Esophagus squamous epithelium (tissue), 5 donors: Measurements from ENCODE around the gene COX8A. TPM values are rescaled to one million over a fixed set of nuclear protein-coding genes. Genes with fewer than 3 reads are reported as not detected.

Experiments used
- DNase-seq: peaks from one replicate; lab custom pipeline; 2025; lab: John Stamatoyannopoulos, UW
- H3K27ac ChIP-seq, 4 donors: fragments of 200-600 bp; sonication (generic); one replicate each; pipeline ENCODE4 v1.5.1; 2016 to 2019; ENCODE audit warnings: mild to moderate bottlenecking in 1 of 4
- H3K27me3 ChIP-seq, 4 donors: fragments of 200-600 bp; sonication (generic); 1 replicate in 3 of 4; 2 replicates in 1 of 4; pipeline versions ENCODE4 v1.5.1 to v1.6.0; 2017 to 2021; ENCODE audit warnings: antibody characterized with exemption in 1 of 4
- H3K36me3 ChIP-seq, 3 donors: fragments of 200-600 bp; sonication (generic); one replicate each; pipeline ENCODE4 v1.5.1; 2016 to 2019
- H3K4me1 ChIP-seq, 3 donors: fragments of 200-600 bp; sonication (generic); one replicate each; pipeline ENCODE4 v1.5.1; 2017 to 2019
- H3K4me3 ChIP-seq, 4 donors: fragments of 200-600 bp; sonication (generic); 1 replicate in 3 of 4; 2 replicates in 1 of 4; pipeline ENCODE4 v1.5.1; 2016 to 2019; ENCODE audit warnings: mild to moderate bottlenecking in 2 of 4, moderate library complexity in 1 of 4
- H3K9me3 ChIP-seq, 3 donors: fragments of 200-600 bp; sonication (generic); one replicate each; pipeline ENCODE4 v1.5.1; 2016 to 2019
- POLR2A ChIP-seq, 4 donors: fragments of 450-650 bp; IDR thresholded peaks; one replicate each; pipeline ENCODE4 v1.6.1; 2017; ENCODE audit warnings: antibody characterized with exemption in 4 of 4, mild to moderate bottlenecking in 4 of 4, moderate library complexity in 3 of 4
- WGBS, 2 donors: methylation state at CpG; one replicate each; pipeline ENCODE4 v1.1.5; 2018; 5-methylcytosine and 5-hydroxymethylcytosine counted together
- intact Hi-C: fragments of 100-400 bp; cut with DNase I; formaldehyde crosslinking; loops from one replicate; pipeline ENCODE4 v1.15.0; 2022
- total RNA-seq, 4 donors: library from RNA; depleted of rRNA; stranded (reverse); fragments of >200 nt; gene quantifications; one replicate each; pipeline ENCODE4 v1.1.0, GENCODE V29; 2016
- TF ChIP-seq, protein P1 (sequence below), 6 experiments: fragments of 450-650 bp in 4 of 6; fragments of 200-600 bp in 2 of 6; sonication (generic) in 2 of 6; IDR thresholded peaks; one replicate each; pipeline ENCODE4 v1.5.1; 2016 to 2019; ENCODE audit warnings: antibody characterized with exemption in 6 of 6, mild to moderate bottlenecking in 4 of 6, moderate library complexity in 4 of 6
- donor health status: DM: yes; HTN: yes; CAD: no.

The COX8A gene
- total RNA-seq, 4 donors from 2014 or later = 417 to 745 (median 637) TPM

DNA sequence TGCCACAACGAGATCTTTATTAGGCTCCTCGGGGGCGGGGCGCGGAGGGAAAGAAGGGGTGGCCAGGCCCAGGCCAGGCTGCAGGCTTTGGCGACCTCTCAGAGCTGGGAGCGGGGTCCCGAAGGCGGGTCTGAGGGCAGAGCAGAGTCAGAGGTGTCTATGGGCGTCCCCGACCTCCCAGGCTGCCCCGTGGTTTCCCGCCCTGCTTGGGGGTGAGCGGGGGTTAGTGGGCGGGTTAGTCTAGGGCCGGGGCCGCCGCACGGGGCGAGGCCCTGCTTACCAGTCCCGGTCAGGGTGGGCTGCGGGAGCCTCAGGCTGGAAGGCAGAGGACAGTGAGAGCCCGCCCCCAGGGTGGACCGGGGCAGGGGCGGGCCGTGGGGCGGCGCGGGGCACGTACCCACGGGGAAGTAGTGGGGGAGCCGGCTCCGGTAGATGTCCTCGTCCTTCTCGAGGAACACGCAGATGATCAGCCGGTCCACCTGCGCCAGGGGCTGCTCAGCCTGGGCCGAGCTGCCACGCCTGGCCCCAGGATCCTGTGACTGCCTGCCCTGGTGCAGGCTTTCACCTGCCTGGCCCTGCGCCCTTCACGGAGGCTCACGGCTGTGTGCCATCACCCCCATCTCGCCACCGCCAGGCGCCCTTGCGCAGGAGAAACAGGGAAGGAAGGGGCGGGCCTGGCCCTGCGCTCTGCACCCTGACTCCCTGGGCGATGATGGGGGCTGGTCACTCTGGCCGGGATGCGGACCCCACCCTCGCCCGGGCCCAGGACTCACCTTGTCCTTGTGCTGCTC lies 24.3 kb downstream of the COX8A start:
- WGBS, 2 donors = 55% methylated on average over 12 of the region's 54 CpGs; no CpG with 5 or more reads in 1 of the 2 donors
- peak overlapping the region; percentile 62 to 84 (median 72) for H3K27ac ChIP-seq
- peaks cover 32 to 66% (median 39%) of the 10 kb centered on the region in 3 donors for H3K4me1 ChIP-seq
- peak overlapping the region; percentile 25 to 64 (median 36) for H3K4me3 ChIP-seq
- peaks cover 0 to 4% (median 0%) of the 10 kb centered on the region in 4 donors for H3K27me3 ChIP-seq
- H3K36me3 ChIP-seq = peaks cover 9 to 51% (median 36%) of the 10 kb centered on the region in 3 donors
- intact Hi-C loops = no loop called here
- no peak for DNase-seq
- no peaks in the 10 kb centered on the region for H3K9me3 ChIP-seq
- TF ChIP-seq POLR2A (IDR thresholded peaks at IDR 0.05) = no peak
- TF ChIP-seq, protein P1, sequence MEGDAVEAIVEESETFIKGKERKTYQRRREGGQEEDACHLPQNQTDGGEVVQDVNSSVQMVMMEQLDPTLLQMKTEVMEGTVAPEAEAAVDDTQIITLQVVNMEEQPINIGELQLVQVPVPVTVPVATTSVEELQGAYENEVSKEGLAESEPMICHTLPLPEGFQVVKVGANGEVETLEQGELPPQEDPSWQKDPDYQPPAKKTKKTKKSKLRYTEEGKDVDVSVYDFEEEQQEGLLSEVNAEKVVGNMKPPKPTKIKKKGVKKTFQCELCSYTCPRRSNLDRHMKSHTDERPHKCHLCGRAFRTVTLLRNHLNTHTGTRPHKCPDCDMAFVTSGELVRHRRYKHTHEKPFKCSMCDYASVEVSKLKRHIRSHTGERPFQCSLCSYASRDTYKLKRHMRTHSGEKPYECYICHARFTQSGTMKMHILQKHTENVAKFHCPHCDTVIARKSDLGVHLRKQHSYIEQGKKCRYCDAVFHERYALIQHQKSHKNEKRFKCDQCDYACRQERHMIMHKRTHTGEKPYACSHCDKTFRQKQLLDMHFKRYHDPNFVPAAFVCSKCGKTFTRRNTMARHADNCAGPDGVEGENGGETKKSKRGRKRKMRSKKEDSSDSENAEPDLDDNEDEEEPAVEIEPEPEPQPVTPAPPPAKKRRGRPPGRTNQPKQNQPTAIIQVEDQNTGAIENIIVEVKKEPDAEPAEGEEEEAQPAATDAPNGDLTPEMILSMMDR (IDR thresholded peaks at IDR 0.05) = peak in 2 of 6 experiments; percentile 20 to 40

DNA sequence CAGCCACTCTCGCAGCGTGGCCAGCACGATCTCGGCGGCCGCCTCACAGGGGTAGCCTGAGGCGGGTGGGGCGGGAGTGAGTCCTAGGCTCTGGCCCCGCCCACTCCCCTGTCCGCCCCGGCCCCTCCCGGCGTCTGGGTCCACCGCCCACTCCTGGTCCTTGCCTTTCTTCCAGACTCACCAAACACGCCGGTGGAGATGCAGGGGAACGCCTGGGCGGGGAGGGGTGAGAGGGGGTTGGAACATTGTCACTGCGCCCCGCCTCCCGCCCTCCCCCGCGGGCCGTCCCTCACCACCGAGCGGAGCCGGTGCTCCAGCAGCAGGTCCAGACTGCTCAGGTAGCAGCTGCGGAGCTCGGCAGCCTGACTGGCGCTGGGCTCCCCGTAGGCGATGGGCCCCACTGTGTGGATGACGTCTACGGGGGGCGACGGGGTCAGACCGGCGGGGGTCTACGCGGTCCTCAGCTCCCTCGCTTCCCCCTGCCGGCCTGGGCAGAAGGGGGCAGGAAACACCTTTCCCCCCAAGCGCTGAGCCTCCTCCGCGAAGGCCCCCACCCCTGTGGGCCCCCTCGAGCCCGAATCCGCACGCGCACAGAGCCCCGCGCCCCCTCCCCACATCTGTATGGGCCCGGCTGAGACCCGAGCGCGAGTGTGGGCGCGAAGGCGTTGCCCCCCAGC lies 25.1 kb downstream of the COX8A start:
- H3K4me1 ChIP-seq = peaks cover 32 to 59% (median 39%) of the 10 kb centered on the region in 3 donors
- H3K36me3 ChIP-seq = peaks cover 9 to 44% (median 36%) of the 10 kb centered on the region in 3 donors
- intact Hi-C loops = loop anchor here (2.0 kb wide), 1 partner anchor 147 kb away; no protein-coding TSS in a partner anchor
- peak overlapping the region; percentile 25 to 64 (median 36) for H3K4me3 ChIP-seq
- whole genome bisulfite sequencing, 2 donors = 1 to 20% methylated on average over 1 to 14 of the region's 59 CpGs
- H3K27me3 ChIP-seq = peaks cover 0 to 4% (median 0%) of the 10 kb centered on the region in 4 donors
- H3K27ac ChIP-seq = peak overlapping the region; percentile 62 to 84 (median 72)
- TF ChIP-seq, protein P1 (IDR thresholded peaks at IDR 0.05) = no peak
- TF ChIP-seq POLR2A (IDR thresholded peaks at IDR 0.05) = no peak
- DNase-seq = no peak
- H3K9me3 ChIP-seq = no peaks in the 10 kb centered on the region

DNA sequence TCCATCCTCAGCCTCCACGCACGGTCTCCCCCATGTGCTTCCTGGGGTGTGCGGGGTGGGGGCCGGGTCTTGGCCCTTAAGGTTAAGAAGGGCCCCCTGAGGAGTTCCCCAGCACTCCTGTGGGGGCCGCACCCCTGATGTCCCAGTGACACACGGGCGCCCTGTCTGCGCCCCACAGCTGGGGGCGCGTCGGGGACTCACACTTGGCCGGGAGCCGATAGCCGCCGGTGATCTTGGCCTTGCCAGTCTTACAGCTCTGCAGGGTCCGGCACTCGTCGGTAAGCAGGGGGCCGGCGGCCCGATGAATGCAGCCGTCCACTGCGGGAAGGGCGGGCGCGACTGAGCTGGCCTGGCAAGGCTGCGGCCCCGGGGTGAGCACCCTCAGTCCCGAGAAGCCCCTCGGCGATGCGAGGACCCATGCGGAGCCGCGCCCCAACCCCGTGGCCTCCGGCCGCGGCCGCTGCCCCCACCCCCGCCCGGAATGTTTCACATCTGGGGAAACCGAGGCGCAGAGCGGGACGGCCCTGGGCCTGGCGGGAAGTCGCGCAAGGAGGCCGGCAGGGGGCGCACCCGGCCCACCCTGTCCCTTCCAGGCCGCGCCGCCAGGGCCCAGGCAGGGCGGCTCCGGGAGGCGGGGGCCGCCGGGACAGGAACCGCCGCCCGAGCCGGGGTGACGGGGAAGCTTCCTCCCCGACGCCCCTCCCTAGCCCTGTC lies 25.8 kb downstream of the COX8A start:
- intact Hi-C loops = loop anchor here (2.0 kb wide), 1 partner anchor 147 kb away; no protein-coding TSS in a partner anchor
- WGBS, 2 donors = 0 to 13% methylated on average over 2 to 3 of the region's 67 CpGs
- peaks cover 9 to 37% (median 31%) of the 10 kb centered on the region in 3 donors for H3K36me3 ChIP-seq
- H3K9me3 ChIP-seq = no peaks in the 10 kb centered on the region
- peaks cover 32 to 58% (median 39%) of the 10 kb centered on the region in 3 donors for H3K4me1 ChIP-seq
- peak overlapping the region in 3 of 4 donors; percentile 58 to 84 (median 72) for H3K27ac ChIP-seq
- no peak for DNase-seq
- H3K4me3 ChIP-seq = peak overlapping the region; percentile 25 to 64 (median 36)
- no peak for TF ChIP-seq POLR2A (IDR thresholded peaks at IDR 0.05)
- TF ChIP-seq, protein P1 (IDR thresholded peaks at IDR 0.05) = peak; percentile 76 to 95 (median 90)
- peaks cover 0 to 4% (median 0%) of the 10 kb centered on the region in 4 donors for H3K27me3 ChIP-seq

DNA sequence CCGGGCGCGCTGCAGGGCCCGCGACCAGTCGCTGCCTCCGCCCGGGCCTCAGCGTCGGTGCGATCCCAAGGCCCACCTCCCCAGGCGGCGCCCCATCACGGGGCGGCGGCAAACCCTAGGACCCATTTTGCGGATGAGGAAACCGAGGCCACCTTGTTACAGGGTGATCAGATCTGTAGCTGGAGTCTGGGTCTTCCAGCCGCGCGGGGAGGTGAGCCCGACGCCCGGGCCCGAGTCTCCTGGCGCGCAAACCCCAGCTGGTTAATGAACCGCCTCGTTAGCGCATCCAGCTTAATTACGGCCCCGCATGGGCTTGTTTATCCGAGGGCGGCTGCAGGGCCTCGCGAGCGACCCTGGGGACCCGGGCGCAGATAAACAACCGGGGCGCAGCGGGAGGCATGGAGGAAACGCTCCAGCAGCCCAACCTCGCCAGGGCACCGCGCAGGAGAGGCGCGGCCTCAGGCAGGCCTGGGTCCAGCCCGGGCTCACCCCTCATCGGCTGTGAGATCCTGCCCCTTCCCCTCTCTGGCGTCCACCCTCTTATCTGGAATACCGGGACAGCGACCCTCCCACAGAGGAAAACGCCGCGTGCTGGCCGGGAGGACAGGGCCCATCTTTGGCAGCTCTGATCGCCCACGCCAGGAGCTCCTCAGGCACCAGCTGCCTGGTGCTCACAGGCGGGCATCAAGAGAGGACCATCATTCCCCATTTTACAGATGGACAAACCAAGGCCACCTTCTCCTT lies 26.5 kb downstream of the COX8A start:
- Histone ChIP-seq H3K9me3 (no peaks in the 10 kb centered on the region), H3K4me1 (peaks cover 32 to 60% (median 39%) of the 10 kb centered on the region in 3 donors), H3K36me3 (peaks cover 9 to 30% (median 24%) of the 10 kb centered on the region in 3 donors), H3K27me3 (peaks cover 0 to 10% (median 0%) of the 10 kb centered on the region in 4 donors), H3K27ac (no peak overlapping the region), H3K4me3 (peak overlapping the region; percentile 25 to 64 (median 36))
- intact Hi-C loops = loop anchor here (2.0 kb wide), 1 partner anchor 146 kb away; no protein-coding TSS in a partner anchor
- DNase-seq = no peak
- TF ChIP-seq, protein P1 (IDR thresholded peaks at IDR 0.05) = no peak
- no peak for TF ChIP-seq POLR2A (IDR thresholded peaks at IDR 0.05)
- WGBS, 2 donors = 12% methylated on average over 5 of the region's 60 CpGs; no CpG with 5 or more reads in 1 of the 2 donors
